Hepatocyte (in vitro differentiated cells): ENCODE data around the gene PDE6C. TPM values are rescaled to one million over a fixed set of nuclear protein-coding genes. Genes with fewer than 3 reads are reported as not detected.

Experiments used
- DNase-seq: peaks from one replicate; pipeline ENCODE4 v3.0.0-alpha.2; 2016; ENCODE audit warnings: low spot score
- H2AFZ ChIP-seq: fragments of 200-600 bp; sonication (generic); 2 replicates; pipeline ENCODE4 v1.6.0; 2016; ENCODE audit warnings: antibody characterized with exemption, mild to moderate bottlenecking
- H3K27ac ChIP-seq: fragments of 200-600 bp; sonication (generic); 2 replicates; pipeline ENCODE4 v1.5.1; 2016; ENCODE audit warnings: mild to moderate bottlenecking
- H3K27me3 ChIP-seq: fragments of 200-600 bp; sonication (generic); 2 replicates; pipeline ENCODE4 v1.6.1; 2016
- H3K36me3 ChIP-seq: fragments of 200-600 bp; sonication (generic); replicated peaks from 2 replicates; pipeline ENCODE4 v1.5.1; 2016; ENCODE audit warnings: low read depth; ENCODE audit not compliant: insufficient read depth
- H3K4me1 ChIP-seq: fragments of 200-600 bp; sonication (generic); 2 replicates; pipeline ENCODE4 v1.5.1; 2016; ENCODE audit warnings: mild to moderate bottlenecking, moderate library complexity; ENCODE audit not compliant: insufficient read depth
- H3K4me2 ChIP-seq: fragments of 200-600 bp; sonication (generic); 2 replicates; pipeline ENCODE4 v1.6.0; 2016
- H3K4me3 ChIP-seq: fragments of 200-600 bp; sonication (generic); 2 replicates; pipeline ENCODE4 v1.5.1; 2016; ENCODE audit warnings: mild to moderate bottlenecking
- H3K79me2 ChIP-seq: fragments of 200-600 bp; sonication (generic); 2 replicates; pipeline ENCODE4 v1.6.0; 2017; ENCODE audit warnings: mild to moderate bottlenecking
- H3K9me2 ChIP-seq: fragments of 200-600 bp; sonication (generic); replicated peaks from 2 replicates; pipeline ENCODE4 v1.6.0; 2017; ENCODE audit warnings: mild to moderate bottlenecking; ENCODE audit not compliant: insufficient read depth
- H3K9me3 ChIP-seq: fragments of 200-600 bp; sonication (generic); 2 replicates; pipeline ENCODE4 v1.5.1; 2016; ENCODE audit warnings: low read depth, mild to moderate bottlenecking
- H4K20me1 ChIP-seq: fragments of 200-600 bp; sonication (generic); 2 replicates; pipeline ENCODE4 v1.6.0; 2016; ENCODE audit warnings: mild to moderate bottlenecking; ENCODE audit not compliant: insufficient read depth, poor library complexity, severe bottlenecking
- CTCF ChIP-seq: fragments of 200-600 bp; sonication (generic); IDR thresholded peaks from 2 replicates; pipeline ENCODE4 v1.5.1; 2016; ENCODE audit warnings: antibody characterized with exemption, mild to moderate bottlenecking; ENCODE audit not compliant: poor library complexity
- EZH2 ChIP-seq: fragments of 200-600 bp; sonication (generic); IDR thresholded peaks from 2 replicates; pipeline ENCODE4 v1.6.1; 2016; ENCODE audit warnings: antibody characterized with exemption, mild to moderate bottlenecking, borderline replicate concordance
- EZH2phosphoT487 ChIP-seq: fragments of 200-600 bp; sonication (generic); IDR thresholded peaks from one replicate; pipeline ENCODE4 v1.6.1; 2018; ENCODE audit warnings: antibody characterized with exemption, mild to moderate bottlenecking, low read depth, moderate library complexity; ENCODE audit not compliant: unreplicated experiment, severe bottlenecking
- WGBS: methylation state at CpG from one replicate; pipeline ENCODE4 v1.1.6; 2016; ENCODE audit warnings: low lambda C conversion rate; ENCODE audit errors: missing lambda C conversion rate; 5-methylcytosine and 5-hydroxymethylcytosine counted together
- polyA plus RNA-seq: library from polyadenylated mRNA; unstranded; fragments of >200 nt; fragmentation: Nextera tagmentation; extraction: Ambion mirVana; gene quantifications from 2 replicates; pipeline ENCODE4 v1.2.1, GENCODE V29; 2016
- total RNA-seq: library from RNA; depleted of rRNA; stranded (reverse); fragments of >200 nt; gene quantifications from 2 replicates; pipeline ENCODE4 v1.2.3, GENCODE V29; 2014

PDE6C gene
- total and polyA plus RNA-seq, 2 experiments from 2014 or later = 0.07 to 0.15 TPM

GRCh38 chr10:93654201-93654600, 41.9 kb downstream of the PDE6C start:
- H3K4me2 ChIP-seq = no peak overlapping the region
- WGBS = 96% methylated on average over 1 of the region's 1 CpG
- no peaks in the 10 kb centered on the region for H3K36me3 ChIP-seq
- no peaks in the 10 kb centered on the region for H4K20me1 ChIP-seq
- no peaks in the 10 kb centered on the region for H3K9me3 ChIP-seq
- H3K27ac ChIP-seq = no peak overlapping the region
- H3K4me3 ChIP-seq = no peak overlapping the region
- DNase-seq = no peak
- TF ChIP-seq EZH2phosphoT487 (no peak), EZH2 (no peak), CTCF (no peak)
- no peak overlapping the region for H2AFZ ChIP-seq
- H3K4me1 ChIP-seq = no peaks in the 10 kb centered on the region
- no peaks in the 10 kb centered on the region for H3K79me2 ChIP-seq
- H3K9me2 ChIP-seq = no peaks in the 10 kb centered on the region
- H3K27me3 ChIP-seq = no peaks in the 10 kb centered on the region

- Histone ChIP-seq H3K4me3 (no peak overlapping the region), H3K4me2 (no peak overlapping the region), H3K79me2 (no peaks in the 10 kb centered on the region), H4K20me1 (no peaks in the 10 kb centered on the region), H3K27ac (no peak overlapping the region), H3K36me3 (no peaks in the 10 kb centered on the region), H3K4me1 (no peaks in the 10 kb centered on the region), H2AFZ (no peak overlapping the region), H3K9me2 (no peaks in the 10 kb centered on the region), H3K27me3 (no peaks in the 10 kb centered on the region), H3K9me3 (no peaks in the 10 kb centered on the region)
- no peak for TF ChIP-seq EZH2
- TF ChIP-seq CTCF = no peak
- no peak for TF ChIP-seq EZH2phosphoT487
- WGBS = 88% methylated on average over 1 of the region's 1 CpG
- DNase-seq = no peak
Measured at GRCh38 chr10:93656155-93656554, 43.8 kb downstream of the PDE6C start.

- Histone ChIP-seq H3K27me3 (no peaks in the 10 kb centered on the region), H3K4me2 (no peak overlapping the region), H3K79me2 (no peaks in the 10 kb centered on the region), H3K27ac (no peak overlapping the region), H4K20me1 (no peaks in the 10 kb centered on the region), H3K36me3 (no peaks in the 10 kb centered on the region), H3K9me2 (no peaks in the 10 kb centered on the region), H2AFZ (no peak overlapping the region), H3K4me3 (no peak overlapping the region), H3K4me1 (no peaks in the 10 kb centered on the region), H3K9me3 (no peaks in the 10 kb centered on the region)
- no peak for DNase-seq
- WGBS = 86% methylated on average over 1 of the region's 1 CpG
- TF ChIP-seq EZH2 (no peak), CTCF (no peak)
Measured at GRCh38 chr10:93657757-93658156, 45.4 kb downstream of the PDE6C start.

GRCh38 chr10:93666030-93666429, 53.7 kb downstream of the PDE6C start:
- Histone ChIP-seq H4K20me1 (no peaks in the 10 kb centered on the region), H3K27ac (no peak overlapping the region), H2AFZ (no peak overlapping the region), H3K4me2 (no peak overlapping the region), H3K9me2 (no peaks in the 10 kb centered on the region), H3K4me3 (no peak overlapping the region), H3K4me1 (peaks cover 2% of the 10 kb centered on the region), H3K79me2 (no peaks in the 10 kb centered on the region), H3K27me3 (no peaks in the 10 kb centered on the region), H3K9me3 (no peaks in the 10 kb centered on the region), H3K36me3 (no peaks in the 10 kb centered on the region)
- 97% methylated on average over 4 of the region's 4 CpGs for WGBS
- TF ChIP-seq CTCF = no peak
- TF ChIP-seq EZH2 = no peak
- no peak for DNase-seq
